ENCODE data around the gene FAM193B.
"Not testable (repeated sequence)": the region's sequence is repeated elsewhere in the genome, so short reads cannot be mapped to it uniquely, and the experiment has no call there.

FAM193B gene

DNA sequence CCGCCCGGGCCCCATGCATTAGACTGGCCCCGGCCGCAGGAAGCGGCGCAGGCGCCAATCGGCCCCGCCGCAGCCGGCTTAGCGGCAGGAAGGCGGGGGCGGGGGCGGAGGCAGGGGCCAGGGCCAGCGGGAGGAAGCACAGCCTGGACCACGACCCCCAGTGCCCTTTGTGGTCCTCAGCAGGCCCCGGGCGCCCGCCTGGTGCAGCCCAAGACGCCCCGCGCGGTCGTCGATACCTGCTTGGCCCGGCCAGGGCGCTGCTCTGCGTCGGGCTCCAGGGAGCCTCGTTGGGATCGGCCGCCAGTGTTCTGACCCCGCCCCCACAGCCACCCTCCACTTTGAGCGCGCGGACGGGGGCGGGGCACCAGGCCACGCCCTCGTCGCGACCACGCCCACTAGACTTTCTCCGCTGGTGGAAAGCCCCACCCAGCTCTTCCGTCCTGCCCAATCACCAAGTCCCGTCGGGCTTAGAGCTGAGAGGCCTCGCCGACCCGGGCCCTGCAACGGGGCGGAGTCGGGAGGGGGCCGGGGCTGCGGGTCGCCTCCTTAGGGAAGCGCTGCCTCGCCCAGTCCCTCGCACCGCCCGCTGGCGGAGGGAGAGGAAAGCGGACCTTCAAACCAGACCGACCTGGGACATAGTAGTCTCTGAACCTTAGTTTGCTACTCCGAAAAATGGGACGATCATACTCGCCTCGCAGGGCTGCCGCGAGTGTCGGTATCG, 56.9 kb downstream of the FAM193B start, which contains the start of gene PDLIM7:
Gene PDLIM7 (minus strand): TSS at position 313 of the 721 bp plus-strand sequence. CDS start 1,092 bp downstream, outside the sequence.
- peak; percentile 90 for DNase-seq

DNA sequence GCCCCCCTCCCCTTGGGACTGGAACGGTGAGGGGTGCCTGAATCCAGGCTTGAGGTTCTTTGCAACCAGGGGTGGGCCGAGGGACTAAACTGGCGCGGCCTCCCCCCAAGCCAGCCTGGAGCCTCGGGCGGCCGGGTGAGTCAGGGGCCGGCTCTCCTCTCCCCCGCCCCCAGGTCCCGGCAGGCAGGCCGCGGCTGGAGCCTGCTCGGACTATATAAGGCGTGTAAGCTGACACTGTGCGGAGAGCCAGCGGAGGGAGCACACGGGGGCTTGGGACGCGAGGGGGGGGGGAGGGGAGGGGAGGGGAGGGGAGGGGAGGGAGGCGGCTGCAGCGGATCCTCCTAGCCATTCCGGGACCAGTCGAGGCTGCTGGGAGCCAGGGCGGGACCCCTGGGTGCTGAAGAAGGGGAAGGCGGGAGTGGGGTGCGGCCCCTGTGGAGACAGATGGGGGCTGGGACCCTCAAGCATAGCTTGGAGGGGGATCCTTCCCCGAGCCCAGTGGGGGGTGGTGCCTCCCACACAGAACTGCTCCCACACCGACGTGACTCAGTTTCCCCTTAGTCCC, 57.6 kb downstream of the FAM193B start:
- no peak for DNase-seq

DNA sequence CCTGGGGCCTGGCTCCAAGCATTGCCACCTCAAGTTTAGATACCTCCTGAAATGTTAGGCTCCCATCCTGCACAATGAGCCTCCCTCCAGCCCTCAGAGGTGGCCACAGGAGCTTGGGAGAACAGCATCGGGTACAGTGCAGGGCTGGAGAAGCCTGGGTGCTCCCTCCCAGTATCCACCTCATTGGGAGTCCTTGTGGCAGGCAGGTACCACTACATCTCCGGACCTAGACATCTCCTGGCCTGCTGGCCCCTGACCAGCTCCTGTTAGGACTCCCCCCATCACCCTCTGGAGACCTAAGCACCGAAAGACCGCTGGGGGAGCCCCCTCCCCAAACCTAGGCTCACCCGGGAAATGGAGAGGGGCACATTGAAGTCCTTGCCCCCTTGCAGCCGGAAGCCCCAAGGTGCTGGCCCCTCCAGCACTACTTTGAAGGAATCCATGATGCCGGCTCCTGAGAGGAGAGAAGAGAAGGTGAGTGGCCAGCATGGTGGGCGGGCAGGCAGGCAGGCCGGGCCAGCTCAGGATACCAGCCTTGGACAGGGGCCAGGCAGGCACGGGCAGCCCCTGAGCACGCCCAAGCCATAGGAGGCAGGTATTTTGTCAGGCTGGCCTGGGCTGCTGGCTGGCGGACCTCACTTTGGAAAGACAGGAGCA, 58.2 kb downstream of the FAM193B start:
- DNase-seq, result no peak

DNA sequence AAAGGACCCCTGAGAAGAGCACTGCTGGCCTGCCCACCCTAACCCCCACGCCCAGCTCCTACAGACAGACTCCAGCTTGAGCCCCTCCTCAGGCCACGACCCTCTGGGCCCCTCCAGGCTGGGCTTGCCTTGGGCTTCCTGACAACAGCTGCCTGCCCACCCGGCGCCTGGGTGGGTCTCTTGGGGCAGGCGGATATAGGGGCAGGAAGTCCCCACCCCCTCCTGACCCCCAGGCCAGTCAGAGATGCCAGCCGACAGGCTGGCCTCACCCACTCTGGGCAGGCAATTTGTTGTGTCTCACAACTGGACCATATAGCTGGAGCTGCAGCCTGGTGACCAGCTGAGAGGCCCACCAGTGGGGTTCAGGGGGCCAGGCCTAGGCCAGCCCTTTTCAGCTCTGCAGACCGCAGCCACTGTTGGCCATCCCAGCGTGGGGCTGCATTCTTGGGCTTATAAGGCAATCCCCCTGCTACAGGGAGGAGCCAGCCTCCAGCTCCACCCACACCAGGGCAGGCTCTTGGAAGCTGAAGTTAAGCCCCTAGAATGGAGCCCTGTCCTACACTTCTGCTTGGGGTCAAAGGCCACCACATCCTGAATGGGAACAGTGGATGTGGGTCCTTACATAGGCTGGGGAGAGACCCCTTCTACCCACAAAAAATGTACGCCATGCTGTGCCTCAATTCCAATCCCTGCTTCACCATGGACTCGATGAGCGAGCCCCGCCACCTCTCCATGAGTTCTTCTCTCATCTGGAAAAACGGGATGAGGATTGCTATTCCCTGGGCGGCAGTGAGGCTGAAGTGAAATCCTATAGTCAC, 58.9 kb downstream of the FAM193B start:
- DNase-seq, result no peak

DNA sequence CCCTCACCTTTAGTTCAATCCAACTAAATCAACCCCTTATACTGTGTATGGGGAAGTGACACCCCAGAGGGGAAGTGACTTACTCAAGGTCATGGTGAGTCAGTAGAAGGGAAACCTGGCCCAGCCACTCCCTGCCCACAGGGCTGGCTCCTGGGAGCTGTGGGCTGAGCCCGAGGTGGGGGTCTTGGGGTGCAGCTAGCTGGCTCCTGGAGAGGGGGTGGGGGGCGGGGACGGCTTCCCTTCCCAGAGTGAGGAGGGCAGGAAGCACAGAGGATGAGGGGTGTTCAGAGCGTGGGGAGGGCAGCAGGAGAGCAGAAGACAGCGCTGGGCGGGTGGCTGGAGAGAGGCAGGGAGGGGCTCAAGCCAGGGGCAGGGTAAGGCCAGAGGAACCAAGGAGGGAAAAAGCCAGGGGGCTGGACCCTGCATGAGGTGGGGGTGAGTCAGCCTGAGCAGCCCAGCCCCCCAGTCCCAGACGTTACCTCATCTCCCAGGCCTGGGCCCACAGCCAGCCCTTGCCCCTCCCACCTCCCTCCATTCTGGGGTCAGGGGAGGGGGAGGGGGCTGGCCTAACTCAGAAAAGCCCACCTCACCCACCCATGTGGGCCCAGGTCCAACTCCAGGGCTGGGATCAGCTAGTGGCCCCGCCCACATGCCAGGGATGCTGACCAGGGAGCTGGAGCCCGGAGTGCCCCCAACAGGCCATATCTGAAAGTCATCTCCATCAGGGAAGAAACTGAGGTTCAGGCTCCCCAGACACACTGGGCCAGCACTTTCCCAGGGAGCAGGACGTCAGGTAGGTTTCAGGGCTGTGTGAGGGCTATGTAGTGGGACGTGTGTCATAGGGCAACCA, 59.8 kb downstream of the FAM193B start:
- DNase-seq, result no peak

DNA sequence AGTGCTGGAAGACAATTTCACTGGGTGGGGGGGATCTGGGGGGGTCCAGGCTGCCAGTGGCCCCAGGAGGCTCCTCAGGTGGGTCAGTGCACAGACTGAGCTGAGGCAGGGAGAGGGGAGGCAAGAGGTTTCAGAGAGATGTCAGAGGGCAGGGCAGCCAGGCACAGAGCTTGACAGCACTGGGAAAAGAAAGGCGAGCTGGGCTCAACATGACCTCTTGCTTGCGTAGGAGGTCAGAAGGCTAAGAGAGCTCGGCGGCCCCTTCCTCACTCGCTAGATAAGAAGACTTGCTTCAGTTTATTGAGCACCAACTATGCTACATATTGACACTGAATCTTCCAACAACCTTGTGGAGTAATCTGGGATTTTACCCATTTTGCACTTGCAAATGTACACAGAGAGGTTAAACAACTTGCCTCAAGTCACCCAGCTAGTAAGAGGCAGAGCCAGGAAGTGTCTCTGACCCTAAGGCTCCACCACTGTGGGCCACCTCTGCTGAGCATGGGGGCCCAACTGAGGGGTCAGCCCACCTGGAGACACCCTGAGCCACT, 60.5 kb downstream of the FAM193B start:
- DNase-seq, result no peak

DNA sequence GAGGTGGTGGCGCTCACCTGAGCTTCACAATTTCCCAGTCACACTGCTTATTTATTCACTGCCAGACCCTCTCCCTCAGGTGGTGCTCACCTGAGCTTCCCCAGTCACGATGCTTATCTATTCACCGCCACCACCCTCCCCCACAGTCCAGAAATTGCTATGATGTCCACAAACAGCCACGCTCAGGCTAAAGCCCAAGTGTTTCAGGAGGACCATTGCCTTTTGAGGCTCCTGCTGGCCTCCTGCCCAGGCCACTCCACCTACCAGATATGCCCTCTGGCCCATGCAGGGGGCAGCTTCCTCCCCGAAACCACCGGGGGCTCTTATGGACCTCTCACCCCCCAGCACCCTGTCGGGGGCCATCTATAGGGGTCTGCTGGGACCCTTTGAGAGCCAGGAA, 61.5 kb downstream of the FAM193B start:
- no peak for DNase-seq

DNA sequence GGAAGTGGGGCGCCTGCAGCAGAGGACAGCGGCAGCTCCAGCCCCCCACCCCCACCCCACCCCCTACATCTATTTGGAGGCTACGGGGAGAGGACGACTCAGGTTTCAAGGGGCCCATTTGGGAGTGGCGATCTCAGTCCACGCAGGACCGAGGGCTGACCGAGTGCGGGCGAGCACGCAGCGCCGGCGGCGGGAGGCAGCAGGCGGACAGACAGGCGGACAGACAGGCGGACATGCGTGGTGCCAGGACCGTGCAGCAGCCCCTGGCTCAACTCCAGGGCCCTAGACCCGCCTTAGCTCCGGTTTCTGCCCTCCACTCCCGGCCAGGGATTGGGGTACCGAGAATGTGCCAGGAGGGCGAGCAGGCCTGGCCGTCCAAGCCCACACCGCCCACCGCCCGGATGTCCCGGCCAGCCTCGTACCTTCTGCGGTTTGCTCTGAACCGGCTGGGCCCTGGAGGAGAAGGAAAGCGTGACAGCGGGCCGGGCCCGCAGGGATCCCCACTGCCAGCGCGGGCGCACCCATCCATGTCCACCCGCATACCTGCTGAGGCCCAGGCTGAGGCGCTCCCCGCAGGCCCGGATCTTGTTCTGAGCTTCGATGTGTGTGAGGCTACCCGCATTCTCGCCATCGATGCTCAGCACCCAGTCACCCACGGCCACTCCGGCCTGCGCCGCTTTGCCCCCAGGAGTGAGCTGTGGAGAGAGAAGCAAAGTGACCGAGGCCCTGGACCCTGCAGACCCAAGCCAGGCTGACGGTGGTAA, 62.2 kb downstream of the FAM193B start:
- DNase-seq, result no peak

DNA sequence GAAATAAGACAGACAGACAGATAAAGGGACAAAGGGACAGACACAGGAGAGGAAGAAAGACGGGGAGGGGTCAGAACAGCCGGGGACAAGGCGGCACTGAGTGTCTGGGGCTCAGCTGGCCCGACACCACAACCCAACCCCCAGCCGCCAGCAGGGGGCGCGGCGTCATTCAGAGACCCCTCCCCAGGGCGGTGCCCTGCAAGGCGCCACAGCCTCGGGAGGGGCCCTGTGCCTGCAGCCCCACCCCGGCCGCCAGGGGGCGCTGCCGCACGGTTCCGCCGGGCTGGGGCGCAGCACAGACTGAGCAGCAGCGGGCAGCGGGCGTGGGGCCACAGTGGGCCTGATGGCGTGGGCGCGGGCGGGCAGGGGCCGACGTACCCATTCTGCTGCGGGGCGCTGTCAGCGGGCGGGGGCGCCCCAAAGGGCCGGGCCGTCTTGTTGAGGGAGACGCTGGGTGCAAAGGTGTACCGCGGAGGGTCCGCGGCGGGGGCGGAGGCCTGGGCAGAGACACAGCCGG, 62.9 kb downstream of the FAM193B start:
- no peak for DNase-seq

DNA sequence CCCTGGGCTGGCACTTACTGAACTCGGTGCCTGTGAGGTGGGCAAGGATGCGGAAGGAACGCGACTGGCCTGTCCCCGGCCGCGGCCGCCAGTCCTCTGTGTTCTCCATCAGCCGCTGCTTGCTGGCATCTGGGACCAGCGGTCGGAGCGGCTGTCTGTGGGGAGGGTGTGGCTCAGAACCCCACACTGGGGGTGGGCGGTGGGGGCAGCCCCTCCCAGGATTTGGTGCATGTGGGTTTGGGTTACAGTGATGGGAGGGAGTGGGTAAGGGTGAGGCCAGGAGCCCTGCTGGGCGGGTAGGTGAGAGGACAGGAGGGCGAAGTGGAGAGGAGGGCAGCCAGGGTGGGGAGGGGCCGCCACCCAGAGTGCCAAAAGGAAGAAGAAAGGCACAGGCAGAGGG, 63.4 kb downstream of the FAM193B start:
- no peak for DNase-seq

DNA sequence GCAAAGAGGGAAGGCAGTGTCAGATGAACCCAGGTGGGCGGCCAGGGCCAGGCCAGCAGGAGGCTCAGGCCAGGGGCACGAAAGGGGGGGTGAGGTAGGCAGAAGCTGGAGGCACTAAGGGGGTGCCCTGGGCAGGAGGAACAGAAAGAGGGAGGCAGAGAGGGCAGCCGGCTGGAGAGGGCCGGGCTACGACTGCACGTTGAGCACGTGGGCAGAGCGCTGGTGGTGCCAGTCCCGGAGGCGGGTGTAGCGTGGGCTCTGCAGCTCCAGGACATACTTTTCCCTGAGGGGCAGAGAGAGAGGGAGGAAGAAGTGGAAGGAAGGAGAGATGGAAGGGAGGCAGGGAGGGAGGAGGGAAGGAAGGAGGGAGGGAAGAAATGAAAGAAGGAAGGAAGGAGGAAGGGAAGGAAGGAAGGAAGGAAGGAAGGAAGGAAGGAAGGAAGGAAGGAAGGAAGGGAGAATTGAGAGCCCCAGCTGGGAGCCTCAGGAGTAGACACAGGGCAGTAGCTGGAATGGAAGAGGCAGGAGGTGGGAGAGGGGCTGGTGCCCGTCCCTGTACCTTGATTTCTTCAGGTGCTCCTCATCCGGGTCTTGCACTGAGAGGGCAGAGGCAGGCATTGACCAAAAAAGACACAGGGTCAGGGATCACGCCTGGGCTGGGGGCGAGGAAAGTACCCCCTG, 63.9 kb downstream of the FAM193B start:
- DNase-seq, result no peak

DNA sequence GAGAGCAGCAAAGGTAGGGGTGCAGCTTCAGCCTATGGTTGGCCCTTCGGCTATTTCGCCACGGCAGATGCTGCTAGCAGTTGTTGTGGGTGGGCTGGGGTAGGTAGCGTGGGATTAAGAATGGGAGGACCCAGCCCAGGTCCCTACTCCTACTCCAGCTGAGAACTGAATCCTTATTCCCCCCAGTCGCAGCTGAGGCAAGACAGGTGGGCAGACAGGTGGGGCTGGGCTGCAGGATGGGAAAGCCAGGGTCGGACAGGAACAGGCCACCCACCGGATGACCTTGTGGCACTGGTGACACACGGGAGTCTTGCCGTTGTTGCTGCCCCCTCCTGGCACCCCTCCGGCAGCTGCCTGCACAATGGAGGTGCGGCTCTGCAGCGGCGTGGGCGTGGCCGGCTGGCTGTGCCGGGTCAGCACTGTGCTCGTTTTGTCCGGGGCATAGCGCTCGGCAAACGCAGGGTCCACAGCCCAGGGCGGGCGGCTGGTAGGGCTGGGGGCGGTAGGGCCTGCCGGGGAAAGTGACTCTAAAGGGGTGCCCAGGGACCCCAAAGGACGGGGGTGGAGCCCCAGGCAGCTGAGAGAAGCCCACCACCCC, 65.1 kb downstream of the FAM193B start:
- DNase-seq, result no peak

DNA sequence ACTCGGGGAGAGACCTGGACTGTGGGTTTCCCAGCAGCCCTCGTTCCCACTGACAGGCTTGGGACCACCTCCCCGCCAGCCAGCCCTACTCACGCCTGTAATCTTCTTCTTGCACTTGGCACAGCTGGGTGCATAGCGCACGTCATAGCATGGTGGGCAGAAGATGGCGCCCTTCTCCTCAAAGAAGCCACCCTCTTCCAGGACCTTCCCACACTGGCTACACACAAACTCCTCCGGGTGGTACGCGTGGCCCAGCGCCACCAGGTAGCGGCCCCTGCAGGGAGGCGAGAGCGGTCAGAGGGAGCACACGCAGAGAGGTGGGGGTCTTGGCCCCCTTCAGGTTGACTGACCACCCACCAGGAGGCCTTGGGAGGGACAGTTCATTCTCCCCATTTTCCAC, 66.4 kb downstream of the FAM193B start:
- DNase-seq, result no peak

DNA sequence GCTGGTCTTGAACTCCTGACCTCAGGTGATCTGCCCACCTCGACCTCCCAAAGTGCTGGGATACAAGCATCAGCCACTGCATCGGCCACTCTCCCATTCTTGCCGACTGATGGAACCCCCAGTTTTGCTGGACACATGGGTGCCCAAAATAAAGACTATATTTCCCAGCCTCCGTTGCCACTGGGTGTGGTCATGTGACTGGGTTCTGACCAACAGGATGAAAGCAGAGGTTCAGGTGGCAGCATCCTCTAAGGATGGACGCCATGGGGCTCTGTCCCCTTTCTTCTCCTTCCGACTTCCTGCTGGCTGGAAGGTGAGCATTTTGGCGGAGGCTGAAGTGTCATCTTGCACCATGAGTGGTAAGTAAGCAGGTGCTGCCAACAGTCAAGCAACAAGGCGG, 67.2 kb downstream of the FAM193B start:
- DNase-seq, result no peak

DNA sequence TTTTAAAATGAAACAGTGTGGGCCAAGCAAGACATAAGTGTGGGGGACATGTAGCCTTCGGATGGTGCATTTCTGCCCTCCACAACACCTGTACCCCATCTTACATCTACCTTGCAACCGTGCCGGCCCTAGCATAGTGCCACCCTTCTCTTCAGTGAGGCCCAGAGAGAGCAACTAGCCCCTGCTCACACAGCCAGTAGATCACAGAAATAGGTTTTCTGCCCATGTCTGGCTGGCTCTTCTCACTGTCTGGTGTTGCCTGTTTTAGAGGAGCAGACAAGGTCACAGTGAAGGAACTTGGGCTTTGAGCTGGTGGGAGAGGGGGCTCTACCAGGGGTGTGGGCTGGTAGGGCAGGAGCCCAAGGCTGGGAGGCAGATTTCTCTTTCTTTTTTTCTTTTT, 68.1 kb downstream of the FAM193B start:
- no peak for DNase-seq

DNA sequence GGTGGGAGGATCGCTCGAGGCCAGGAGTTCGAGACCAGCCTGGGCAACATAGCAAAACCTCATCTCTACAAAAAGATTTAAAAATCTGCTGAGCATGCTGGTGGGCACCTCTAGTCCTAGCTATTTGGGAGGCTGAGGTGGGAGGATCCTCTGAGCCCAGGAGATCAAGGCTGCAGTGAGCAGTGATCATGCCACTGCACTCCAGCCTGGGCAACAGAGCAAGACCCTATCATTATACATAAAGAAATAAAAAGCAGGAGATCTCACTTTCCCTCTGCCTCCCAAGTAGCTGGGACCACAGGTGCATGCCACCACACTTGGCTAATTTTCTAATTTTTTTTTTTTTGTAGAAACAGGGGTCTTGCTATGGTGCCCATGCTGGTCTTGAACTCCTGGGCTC, 68.6 kb downstream of the FAM193B start:
- DNase-seq, result not testable (repeated sequence)

DNA sequence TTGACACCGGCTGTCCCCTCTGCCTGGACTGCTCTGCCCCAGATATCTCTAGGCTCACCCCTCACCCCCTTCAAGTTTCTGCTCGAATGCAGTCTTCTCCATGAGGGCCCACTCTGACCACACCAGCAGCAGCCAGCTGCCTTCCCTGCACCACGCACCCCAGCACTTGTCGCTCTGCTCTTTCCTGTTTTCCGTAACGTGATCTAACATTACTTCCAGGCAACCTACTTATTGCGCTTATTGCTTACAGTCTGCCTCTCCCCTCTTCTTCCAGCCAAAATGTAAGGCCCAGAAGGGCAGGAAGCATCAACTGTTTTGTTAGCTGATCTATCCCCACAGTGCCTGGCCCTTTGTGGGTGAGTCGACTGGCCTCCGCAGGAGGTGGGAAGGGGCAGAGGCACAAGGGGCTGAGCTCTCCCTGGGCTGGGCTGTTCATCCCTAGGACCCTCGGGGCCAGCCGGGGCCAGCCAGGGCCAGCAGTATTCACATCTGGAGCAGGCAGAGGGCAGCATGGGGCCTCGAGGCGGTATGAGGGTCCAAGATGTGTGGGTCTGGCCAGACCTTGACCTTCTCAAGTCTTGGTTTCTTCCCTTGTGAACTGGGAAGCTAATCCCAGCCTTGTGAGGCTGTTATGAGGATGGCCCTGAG, 69.3 kb downstream of the FAM193B start:
- no peak for DNase-seq

DNA sequence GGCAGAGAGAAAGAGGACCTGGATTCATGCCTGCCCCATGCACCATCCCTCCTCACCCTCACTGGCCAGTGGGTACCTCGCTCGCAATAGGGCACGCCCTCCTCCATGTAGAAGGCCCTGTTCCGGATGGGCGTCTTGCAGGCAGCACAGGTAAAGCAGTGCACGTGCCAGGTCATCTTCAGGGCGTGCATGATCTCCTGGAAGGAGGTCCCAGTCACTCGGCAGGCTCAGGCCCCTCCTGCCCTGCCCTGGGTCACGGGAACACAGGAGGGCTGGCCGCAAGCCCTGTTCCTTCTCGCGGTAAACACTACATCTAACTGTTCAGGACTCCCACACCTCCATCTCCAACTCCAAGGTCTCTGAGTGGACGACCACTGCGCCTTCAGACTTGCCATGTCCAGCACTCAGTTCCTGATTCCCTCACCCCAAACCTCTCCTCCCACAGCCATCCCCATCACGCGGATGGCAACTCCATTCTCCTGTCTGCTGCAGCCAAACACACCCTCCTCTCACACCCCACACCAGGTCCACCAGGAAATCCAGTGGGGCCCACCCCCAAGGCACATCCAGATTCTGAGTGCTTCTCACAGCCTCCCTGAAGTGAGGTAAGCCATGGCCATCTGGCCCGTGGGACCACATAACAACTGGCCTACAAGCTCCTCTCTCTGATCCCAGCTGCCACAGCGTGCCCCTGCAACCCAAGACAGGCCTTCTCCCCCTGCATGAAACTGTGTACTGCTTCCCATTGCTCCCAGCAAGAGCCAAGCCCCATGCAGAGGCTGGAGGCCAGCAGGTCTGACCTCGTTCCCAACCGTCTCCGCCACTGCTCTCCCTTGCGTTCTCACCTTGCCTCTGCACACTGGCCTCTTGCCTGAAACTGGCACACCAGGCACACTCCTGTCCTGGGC, 70.1 kb downstream of the FAM193B start:
- no peak for DNase-seq
